22Rv1 (cell line): ENCODE data around the gene CEP85.
A peak's percentile ranks its signal among the peaks of the same experiment; 100 is the strongest.
"Not testable (repeated sequence)": the region's sequence is repeated elsewhere in the genome, so short reads cannot be mapped to it uniquely, and the experiment has no call there.

Experiments used
- H3K27ac ChIP-seq: fragments of 450-650 bp; 2 replicates; pipeline ENCODE4 v1.5.1; 2017
- ZFX ChIP-seq: fragments of 450-650 bp; IDR thresholded peaks from 2 replicates; pipeline ENCODE4 v1.6.1; 2017; ENCODE audit warnings: antibody characterized with exemption, borderline replicate concordance
- TF ChIP-seq, protein P1 (sequence below): fragments of 450-650 bp; IDR thresholded peaks from 2 replicates; pipeline ENCODE4 v1.5.1; 2017; ENCODE audit warnings: mild to moderate bottlenecking

The CEP85 gene

GRCh38 chr1:26302733-26303405 is 68.9 kb downstream of the CEP85 start:
- H3K27ac ChIP-seq = no peak overlapping the region

GRCh38 chr1:26305667-26306289 is 71.8 kb downstream of the CEP85 start:
- no peak for TF ChIP-seq ZFX
- TF ChIP-seq, protein P1, sequence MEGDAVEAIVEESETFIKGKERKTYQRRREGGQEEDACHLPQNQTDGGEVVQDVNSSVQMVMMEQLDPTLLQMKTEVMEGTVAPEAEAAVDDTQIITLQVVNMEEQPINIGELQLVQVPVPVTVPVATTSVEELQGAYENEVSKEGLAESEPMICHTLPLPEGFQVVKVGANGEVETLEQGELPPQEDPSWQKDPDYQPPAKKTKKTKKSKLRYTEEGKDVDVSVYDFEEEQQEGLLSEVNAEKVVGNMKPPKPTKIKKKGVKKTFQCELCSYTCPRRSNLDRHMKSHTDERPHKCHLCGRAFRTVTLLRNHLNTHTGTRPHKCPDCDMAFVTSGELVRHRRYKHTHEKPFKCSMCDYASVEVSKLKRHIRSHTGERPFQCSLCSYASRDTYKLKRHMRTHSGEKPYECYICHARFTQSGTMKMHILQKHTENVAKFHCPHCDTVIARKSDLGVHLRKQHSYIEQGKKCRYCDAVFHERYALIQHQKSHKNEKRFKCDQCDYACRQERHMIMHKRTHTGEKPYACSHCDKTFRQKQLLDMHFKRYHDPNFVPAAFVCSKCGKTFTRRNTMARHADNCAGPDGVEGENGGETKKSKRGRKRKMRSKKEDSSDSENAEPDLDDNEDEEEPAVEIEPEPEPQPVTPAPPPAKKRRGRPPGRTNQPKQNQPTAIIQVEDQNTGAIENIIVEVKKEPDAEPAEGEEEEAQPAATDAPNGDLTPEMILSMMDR = no peak
- peak overlapping the region; percentile 61 for H3K27ac ChIP-seq

More at GRCh38 chr1:26302733-26303405, 68.9 kb downstream of the CEP85 start:
- TF ChIP-seq, protein P1 = no peak
- no peak for TF ChIP-seq ZFX

- TF ChIP-seq, protein P1 = no peak
- TF ChIP-seq ZFX = no peak
- H3K27ac ChIP-seq = peak within 1 kb of the TSS; percentile 61
These were observed 72.6 kb downstream of the CEP85 start, which contains the start of gene UBXN11 for GRCh38 chr1:26306290-26307229. UBXN11 (minus strand) TSS chr1:26306636; CDS start chr1:26302883, 3,753 bp downstream.

DNA sequence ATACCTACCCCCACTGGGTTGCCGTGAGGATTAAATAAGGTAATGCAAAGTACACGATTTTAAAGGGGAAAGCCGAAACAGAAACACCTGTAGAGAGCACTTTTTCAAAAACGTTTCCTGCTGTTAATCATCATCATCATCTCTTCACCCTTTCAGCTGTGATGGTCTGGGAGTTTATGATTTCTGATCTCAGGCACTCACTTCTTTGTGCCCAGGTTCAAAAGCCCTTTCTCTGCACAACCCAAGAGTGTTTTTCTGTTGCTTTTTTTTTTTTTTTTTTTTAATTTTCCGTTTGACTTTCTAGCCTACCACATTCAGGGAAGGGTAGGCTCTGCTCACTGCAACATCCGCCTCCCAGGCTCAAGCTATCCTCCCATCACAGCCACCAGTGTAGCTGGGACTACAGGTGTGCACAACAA is 73.4 kb downstream of the CEP85 start:
- no peak for TF ChIP-seq ZFX
- TF ChIP-seq, protein P1 = no peak
- peak overlapping the region; percentile 61 for H3K27ac ChIP-seq

DNA sequence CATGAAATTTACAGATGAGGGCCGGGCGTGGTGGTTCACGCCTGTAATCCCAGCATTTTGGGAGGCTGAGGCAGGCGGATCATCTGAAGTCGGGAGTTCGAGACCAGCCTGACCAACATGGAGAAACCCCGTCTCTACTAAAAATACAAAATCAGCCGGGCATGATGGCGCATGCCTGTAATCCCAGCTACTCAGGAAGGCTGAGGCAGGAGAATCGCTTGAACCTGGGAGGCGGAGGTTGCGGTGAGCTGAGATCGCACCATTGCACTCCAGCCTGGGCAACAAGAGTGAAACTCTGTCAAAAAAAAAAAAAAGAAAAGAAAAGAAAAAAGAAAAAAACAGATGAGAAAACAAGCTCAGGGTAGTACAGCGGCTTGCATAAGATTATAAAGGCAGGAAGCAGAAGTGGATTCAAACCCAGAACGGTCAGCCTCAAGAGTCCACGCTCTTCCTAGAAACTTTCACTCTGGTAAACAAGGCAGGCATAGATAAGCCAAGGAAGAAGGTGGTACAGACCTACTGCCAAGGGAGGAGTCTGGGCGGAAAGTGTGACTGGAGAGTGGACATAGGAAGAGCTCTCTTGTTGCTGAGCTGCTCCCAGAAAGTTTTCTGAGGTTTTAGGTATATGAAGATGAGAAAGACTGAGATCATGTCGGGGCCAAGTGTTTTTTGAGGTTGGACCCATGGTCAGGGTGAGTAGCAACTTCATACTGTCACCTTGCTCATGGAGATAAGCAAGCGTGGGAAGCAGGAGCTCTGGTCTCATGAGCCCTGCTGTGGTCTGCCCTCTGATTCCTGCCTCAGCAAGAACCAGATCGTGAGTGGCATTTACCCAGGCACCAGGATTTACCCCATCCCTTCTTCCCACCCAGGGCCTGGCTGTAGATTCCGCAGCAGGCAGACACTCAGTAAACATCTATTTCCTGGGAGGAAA is 74.2 kb downstream of the CEP85 start:
- not testable (repeated sequence) for H3K27ac ChIP-seq

GRCh38 chr1:26314501-26314900 is 80.5 kb downstream of the CEP85 start:
- no peak overlapping the region for H3K27ac ChIP-seq
- TF ChIP-seq ZFX = no peak
- TF ChIP-seq, protein P1 = no peak
